ENCODE results near the gene ANGPTL8.

ANGPTL8 gene

GRCh38 chr19:11233073-11233472 lies 6.3 kb upstream of the ANGPTL8 start:
- no peak for TF ChIP-seq CTCF (conservative IDR thresholded peaks at IDR 0.05; ENCODE audit: control insufficient read depth, insufficient read depth, low read depth, low read length)
- no peak for DNase-seq (ENCODE audit: low read depth)
- H3K4me3 ChIP-seq (ENCODE audit: control insufficient read depth, low read depth, low read length): no peak overlapping the region

GRCh38 chr19:11234486-11235075 lies 4.8 kb upstream of the ANGPTL8 start:
- no peak overlapping the region for H3K4me3 ChIP-seq (ENCODE audit: control insufficient read depth, low read depth, low read length)
- no peak for DNase-seq (ENCODE audit: low read depth)
- no peak for TF ChIP-seq CTCF (conservative IDR thresholded peaks at IDR 0.05; ENCODE audit: control insufficient read depth, insufficient read depth, low read depth, low read length)

GRCh38 chr19:11236324-11237301 lies 2.8 kb upstream of the ANGPTL8 start:
- no peak for DNase-seq (ENCODE audit: low read depth)
- H3K4me3 ChIP-seq (ENCODE audit: control insufficient read depth, low read depth, low read length): no peak overlapping the region
- no peak for TF ChIP-seq CTCF (conservative IDR thresholded peaks at IDR 0.05; ENCODE audit: control insufficient read depth, insufficient read depth, low read depth, low read length)

- H3K4me3 ChIP-seq (ENCODE audit: control insufficient read depth, low read depth, low read length): no peak overlapping the region
- no peak for TF ChIP-seq CTCF (conservative IDR thresholded peaks at IDR 0.05; ENCODE audit: control insufficient read depth, insufficient read depth, low read depth, low read length)
- no peak for DNase-seq (ENCODE audit: low read depth)
These were observed 2.1 kb upstream of the ANGPTL8 start for GRCh38 chr19:11237321-11237720.

GRCh38 chr19:11238041-11238440 lies 1.4 kb upstream of the ANGPTL8 start:
- no peak for TF ChIP-seq CTCF (conservative IDR thresholded peaks at IDR 0.05; ENCODE audit: control insufficient read depth, insufficient read depth, low read depth, low read length)
- DNase-seq (ENCODE audit: low read depth): no peak

GRCh38 chr19:11238781-11239376 lies 540 bp upstream of the ANGPTL8 start:
- DNase-seq (ENCODE audit: low read depth): no peak
- no peak for TF ChIP-seq CTCF (conservative IDR thresholded peaks at IDR 0.05; ENCODE audit: control insufficient read depth, insufficient read depth, low read depth, low read length)
- no peak overlapping the region for H3K4me3 ChIP-seq (ENCODE audit: control insufficient read depth, low read depth, low read length)

More at GRCh38 chr19:11238041-11238440, 1.4 kb upstream of the ANGPTL8 start:
- H3K4me3 ChIP-seq (ENCODE audit: control insufficient read depth, low read depth, low read length): no peak overlapping the region
